GM20000 (cell line): ENCODE results near the gene RNF148.

Source experiments
- DNase-seq: peaks from one replicate; pipeline ENCODE4 v3.0.0; 2012; ENCODE audit warnings: low spot score
- CTCF ChIP-seq: IDR thresholded peaks from 2 replicates; pipeline ENCODE4 v1.5.1; 2012; ENCODE audit warnings: mild to moderate bottlenecking, control low read depth; ENCODE audit errors: extremely low read depth, missing control alignments

RNF148 gene

GRCh38 chr7:122702872-122703510 lies at the start of gene RNF148:
Gene RNF148 (minus strand): TSS chr7:122702922. CDS start chr7:122702750, 172 bp downstream.
- no peak for TF ChIP-seq CTCF
- no peak for DNase-seq

- DNase-seq, result no peak
- no peak for TF ChIP-seq CTCF
Measured at GRCh38 chr7:122750389-122750788, 47.7 kb upstream of the RNF148 start.

GRCh38 chr7:122748195-122748594 lies 45.5 kb upstream of the RNF148 start:
- no peak for TF ChIP-seq CTCF
- no peak for DNase-seq

GRCh38 chr7:122746948-122747347 lies 44.2 kb upstream of the RNF148 start:
- TF ChIP-seq CTCF, result no peak
- no peak for DNase-seq

- no peak for DNase-seq
- TF ChIP-seq CTCF, result no peak
Measured at GRCh38 chr7:122743211-122743610, 40.5 kb upstream of the RNF148 start.

- no peak for TF ChIP-seq CTCF
- DNase-seq, result no peak
Measured at GRCh38 chr7:122738947-122739346, 36.2 kb upstream of the RNF148 start.

- DNase-seq, result no peak
- TF ChIP-seq CTCF, result no peak
Measured at GRCh38 chr7:122736183-122736582, 33.5 kb upstream of the RNF148 start.
